Measurements from ENCODE around the gene ATP1B1.
"Not testable (repeated sequence)": the region's sequence is repeated elsewhere in the genome, so short reads cannot be mapped to it uniquely, and the experiment has no call there.

ATP1B1 gene

GRCh38 chr1:169117014-169117413, 10.5 kb downstream of the ATP1B1 start:
- DNase-seq (ENCODE audit: low spot score), result no peak

GRCh38 chr1:169117599-169117998, 11.1 kb downstream of the ATP1B1 start:
- no peak for DNase-seq (ENCODE audit: low spot score)

- no peak for DNase-seq (ENCODE audit: low spot score)
Observed at GRCh38 chr1:169118227-169118626, 11.7 kb downstream of the ATP1B1 start.

DNA sequence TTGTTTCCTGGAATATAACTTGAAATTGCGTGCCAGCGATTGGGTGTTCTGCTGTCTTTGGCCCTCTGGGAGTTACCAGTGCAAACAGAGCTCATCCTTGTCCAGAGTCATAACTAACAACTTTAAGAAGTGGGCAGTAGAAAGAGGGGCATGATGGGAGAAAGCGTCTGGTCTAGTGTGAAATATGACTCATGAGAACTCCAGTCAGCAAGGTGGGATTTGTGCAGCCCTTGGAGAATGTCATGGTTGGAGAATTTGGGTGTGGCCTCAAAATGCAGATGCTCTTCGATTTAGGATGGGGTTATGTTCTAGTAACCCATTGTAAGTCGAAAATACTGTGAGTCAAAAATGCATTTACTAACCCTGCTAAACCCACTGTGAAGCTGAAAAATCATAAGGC, 12.9 kb downstream of the ATP1B1 start:
- no peak for DNase-seq (ENCODE audit: low spot score)

- DNase-seq (ENCODE audit: low spot score), result no peak
Observed at GRCh38 chr1:169120066-169120465, 13.6 kb downstream of the ATP1B1 start.

DNA sequence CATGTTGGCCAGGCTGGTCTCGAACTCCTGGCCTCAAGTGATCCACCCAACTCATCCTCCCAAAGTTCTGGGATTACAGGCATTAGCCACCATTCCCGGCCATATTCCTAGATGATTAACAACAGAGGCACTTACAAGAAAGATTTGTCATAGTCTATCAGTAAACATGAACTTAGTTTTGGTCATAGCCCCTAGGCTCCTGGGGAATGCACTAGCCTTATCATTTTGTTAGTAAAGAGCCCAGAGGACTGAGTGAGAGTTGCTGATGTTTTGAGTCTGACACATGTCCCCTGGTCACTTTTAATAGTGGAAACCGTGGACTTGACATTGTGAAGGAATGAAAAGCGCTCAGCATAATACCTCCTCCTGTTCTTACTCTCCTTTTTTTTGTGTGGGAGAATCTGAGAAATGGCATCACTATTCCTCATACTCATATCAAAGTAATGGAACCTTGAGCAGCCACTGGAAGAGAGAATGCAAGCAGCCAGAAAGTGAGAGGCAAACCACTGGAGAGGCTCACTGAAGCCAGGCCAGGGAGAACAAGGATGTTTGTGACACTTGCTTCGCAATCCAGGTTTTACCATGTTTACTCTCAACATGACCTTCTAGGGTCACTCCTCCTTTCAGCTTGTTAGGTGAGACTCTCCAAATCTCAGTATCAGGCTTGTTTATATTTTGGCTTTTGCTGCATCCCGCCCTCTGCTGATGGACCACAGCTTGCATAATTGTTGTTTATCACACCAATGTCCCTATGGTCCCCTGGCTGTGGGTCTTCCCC, 14.8 kb downstream of the ATP1B1 start:
- DNase-seq (ENCODE audit: low spot score), result no peak

DNA sequence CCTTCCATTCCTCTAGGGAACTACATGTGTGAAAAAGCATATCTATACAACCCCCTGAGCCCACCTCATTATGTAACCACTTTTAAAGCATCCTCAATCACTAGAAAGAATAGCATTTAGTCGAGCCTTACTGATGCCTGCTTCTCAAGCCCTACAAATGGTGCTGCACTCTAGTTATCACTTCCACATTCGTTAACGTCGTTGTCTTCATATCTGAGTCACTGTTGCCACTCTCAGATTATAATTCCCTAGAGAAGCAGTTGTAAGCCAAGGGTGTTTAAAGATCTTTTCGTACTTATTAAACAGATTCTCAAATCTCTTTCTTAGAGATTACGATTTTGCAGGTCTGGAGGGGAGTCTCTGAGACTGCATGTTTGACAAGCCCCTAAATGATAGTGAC, 16.5 kb downstream of the ATP1B1 start:
- DNase-seq (ENCODE audit: low spot score), result no peak

- no peak for DNase-seq (ENCODE audit: low spot score)
Observed at GRCh38 chr1:169124459-169124858, 18.0 kb downstream of the ATP1B1 start.

GRCh38 chr1:169125597-169125996, 19.1 kb downstream of the ATP1B1 start:
- not testable (repeated sequence) for DNase-seq (ENCODE audit: low spot score)

DNA sequence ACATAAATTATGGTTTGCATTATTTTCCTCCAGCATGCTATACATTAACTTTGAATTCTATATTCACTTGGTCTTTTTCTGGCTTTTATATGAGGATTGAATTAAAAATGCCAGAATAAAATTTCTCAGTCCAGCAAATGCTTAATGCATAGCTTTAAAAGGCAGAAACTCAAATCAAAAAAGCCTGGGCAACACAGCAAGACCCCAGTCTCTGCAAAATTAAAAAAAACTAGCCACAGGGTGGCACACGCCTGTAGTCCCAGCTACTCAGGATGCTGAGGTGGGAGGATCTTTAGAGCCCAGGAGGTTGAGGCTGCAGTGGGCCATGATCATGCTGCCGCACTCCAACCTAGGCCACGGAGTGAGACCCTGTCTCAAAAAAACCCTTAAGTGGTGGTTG, 19.8 kb downstream of the ATP1B1 start:
- DNase-seq (ENCODE audit: low spot score), result no peak

DNA sequence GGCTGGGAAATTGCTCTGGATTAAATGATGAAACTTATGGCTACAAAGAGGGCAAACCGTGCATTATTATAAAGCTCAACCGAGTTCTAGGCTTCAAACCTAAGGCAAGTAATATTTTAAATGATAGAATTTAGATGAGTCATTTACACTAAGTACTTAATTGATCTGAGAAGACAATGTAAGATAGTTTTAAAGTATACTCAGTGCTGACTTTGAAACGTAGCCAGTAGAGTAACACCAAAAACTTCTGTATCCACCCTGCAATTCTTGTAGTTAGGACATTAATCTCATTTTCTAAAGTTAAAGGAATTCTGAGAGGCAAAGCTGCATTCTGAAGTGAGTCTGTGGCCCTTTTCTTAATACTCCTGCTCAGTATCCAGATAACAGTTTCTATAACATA, 20.8 kb downstream of the ATP1B1 start:
- no peak for DNase-seq (ENCODE audit: low spot score)

- DNase-seq (ENCODE audit: low spot score), result no peak
Observed at GRCh38 chr1:169128562-169128961, 22.1 kb downstream of the ATP1B1 start.

DNA sequence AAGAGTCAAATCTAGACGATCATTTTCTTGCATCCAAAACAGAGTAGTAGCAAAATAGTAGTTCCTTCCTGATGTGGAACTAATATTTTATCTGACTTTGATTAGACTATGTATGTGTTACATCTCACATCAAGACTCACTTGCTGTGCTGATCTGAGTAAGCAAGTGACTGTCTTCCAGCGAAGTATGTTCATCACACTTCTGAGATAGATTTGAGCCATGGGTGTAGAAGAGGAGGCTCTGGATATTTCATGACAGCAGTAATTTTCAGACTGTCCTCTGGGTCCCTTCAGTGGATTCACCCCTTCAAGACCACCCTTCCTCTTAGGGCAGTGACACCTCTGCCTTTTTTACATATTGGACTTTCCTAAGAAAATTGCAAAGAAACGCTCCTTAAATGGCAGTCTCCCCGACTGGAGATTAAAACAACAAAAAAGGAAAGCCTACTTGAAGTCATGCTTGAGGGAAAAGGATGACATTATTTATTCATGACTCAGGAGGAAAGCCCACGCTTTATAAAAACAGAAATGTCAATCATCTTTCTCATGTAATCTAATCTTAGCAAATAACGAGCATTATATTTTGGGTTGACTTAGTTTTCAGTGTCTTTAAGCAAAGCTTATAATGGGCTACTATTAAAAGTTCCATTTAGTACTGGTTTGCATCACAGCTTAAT, 22.8 kb downstream of the ATP1B1 start:
- peak; percentile 49 for DNase-seq (ENCODE audit: low spot score)

DNA sequence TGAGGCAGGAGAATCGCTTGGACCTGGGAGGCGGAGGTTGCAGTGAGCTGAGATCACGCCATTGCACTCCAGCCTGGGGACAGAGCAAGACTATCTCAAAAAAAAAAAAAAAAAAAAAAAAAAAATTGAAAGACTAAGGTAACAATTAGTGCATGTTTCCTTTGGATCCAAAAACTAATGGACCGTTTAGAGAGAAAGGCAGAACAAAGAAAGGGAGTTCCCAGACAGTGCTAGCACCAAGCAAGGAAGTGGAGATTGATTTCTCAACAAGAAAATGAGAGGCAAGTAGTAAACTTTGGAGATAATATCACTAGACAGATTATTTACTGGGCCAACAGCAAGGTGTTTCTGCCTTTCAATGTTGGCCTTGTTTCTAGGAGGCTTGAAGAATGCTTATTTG, 24.2 kb downstream of the ATP1B1 start:
- DNase-seq (ENCODE audit: low spot score), result no peak

DNA sequence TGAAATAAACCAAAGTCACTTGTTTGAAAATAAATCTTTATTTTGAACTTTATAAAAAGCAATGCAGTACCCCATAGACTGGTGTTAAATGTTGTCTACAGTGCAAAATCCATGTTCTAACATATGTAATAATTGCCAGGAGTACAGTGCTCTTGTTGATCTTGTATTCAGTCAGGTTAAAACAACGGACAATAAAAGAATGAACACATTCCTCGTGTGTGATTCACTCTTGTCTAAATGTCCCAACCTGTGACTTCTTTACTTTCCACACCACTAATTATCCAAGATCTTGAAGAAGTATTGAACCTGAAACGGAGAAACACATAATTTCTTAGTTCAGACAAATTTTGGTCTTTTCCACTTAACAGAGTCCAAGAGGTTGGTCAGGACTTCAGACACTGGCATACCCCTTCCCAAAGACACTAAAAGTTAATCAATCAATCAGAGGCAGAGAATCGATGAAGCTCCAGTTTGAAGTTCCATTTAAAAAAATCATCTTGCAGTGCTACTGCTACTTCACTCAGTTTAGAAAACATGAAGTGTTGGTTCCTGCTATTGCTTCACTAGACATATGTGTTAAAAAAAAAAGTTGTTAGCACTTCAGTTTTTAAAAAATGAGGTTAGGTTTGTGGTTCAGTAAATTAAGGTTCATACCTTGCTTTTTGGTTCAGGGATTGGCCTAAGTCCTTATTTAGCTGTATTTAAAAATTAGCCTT, 26.2 kb downstream of the ATP1B1 start:
- DNase-seq (ENCODE audit: low spot score), result no peak

DNA sequence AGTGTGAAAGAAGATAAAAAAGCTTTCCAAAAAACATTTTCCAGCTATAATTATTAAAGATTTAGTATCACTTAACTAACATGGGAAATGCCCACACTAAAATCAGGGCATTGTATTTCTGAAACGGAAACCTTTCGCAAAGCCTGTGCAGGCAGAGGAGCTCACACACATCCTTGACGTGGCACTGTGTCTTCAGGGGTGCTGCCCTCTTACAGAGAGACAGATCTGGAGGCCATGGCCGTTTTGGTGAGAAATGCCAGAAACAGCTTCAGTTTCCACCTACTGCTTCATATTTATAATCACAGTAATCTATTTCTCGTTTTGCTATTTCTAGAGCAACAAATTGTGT, 26.7 kb downstream of the ATP1B1 start:
- DNase-seq (ENCODE audit: low spot score), result no peak

GRCh38 chr1:169133801-169134502, 27.5 kb downstream of the ATP1B1 start:
- DNase-seq (ENCODE audit: low spot score), result peak; percentile 35

- DNase-seq (ENCODE audit: low spot score), result no peak
Observed at GRCh38 chr1:169137357-169137756, 30.9 kb downstream of the ATP1B1 start.

DNA sequence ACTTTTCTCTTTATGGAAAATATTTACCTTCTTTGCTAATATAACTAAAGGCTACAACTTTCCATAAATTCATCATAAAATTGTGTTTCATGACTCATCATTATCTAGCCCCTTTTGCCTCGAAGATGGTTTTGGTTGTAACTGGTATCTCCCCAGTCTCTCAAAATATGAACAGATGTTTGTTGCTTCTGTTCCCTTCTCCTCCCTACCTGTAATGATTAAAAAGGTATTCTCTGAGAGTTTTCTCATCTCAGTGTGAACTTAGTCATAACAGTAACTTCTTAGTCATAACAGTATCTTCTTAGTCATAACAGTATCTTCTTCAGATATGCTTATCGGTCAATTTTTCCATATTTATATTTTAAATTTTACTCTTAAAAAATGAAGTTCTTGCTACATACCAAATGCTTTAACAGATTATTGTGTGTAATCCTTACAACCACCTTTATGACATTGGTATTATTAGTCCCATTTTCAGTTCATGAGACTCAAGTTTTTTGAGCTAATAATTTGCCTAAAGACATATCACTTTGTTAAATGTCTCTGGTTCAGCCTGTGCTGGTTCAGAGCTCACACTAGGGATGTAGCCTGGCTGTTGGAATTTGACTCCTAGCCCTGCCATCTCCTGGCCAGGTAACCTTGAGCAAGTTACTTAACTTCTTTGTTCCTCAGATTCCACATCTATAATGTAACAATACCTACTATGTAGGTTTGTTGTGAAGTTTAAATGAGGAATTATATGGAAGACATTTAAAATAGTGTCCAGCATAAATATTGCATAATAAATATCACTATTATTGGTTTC, 32.6 kb downstream of the ATP1B1 start:
- no peak for DNase-seq (ENCODE audit: low spot score)

- DNase-seq (ENCODE audit: low spot score), result no peak
Observed at GRCh38 chr1:169141356-169141755, 34.9 kb downstream of the ATP1B1 start.

DNA sequence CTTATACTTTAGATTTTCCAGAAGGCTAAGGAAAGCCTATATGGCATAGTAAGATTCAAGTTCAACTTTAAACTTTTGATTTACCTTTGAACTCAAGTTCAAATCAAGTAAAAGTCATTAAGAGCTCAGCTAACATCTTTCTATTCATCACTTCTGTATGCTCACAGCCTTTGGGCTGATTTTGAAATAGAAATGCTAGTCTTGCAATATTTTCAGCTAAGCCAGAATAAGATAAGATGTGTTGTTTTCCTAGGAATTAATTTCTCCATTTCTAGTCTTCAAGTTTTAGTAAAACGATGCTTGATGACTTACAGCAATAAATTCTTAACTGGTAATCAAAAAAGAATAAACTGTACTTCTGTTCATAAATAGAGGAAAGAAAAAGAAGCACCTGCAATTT, 35.6 kb downstream of the ATP1B1 start:
- no peak for DNase-seq (ENCODE audit: low spot score)

- no peak for DNase-seq (ENCODE audit: low spot score)
Observed at GRCh38 chr1:169143346-169143745, 36.9 kb downstream of the ATP1B1 start.

All from putamen (tissue), 1 donor.